Measurements from ENCODE around the gene GRAP2. TPM values are rescaled to one million over a fixed set of nuclear protein-coding genes. Genes with fewer than 3 reads are reported as not detected.

GRAP2 gene
- total and polyA plus RNA-seq, 10 of the 15 experiments (the other 5 are each of a cell fraction or from before 2014, with no cell fraction given): 3.3 to 79.1 (median 59.6) TPM

DNA sequence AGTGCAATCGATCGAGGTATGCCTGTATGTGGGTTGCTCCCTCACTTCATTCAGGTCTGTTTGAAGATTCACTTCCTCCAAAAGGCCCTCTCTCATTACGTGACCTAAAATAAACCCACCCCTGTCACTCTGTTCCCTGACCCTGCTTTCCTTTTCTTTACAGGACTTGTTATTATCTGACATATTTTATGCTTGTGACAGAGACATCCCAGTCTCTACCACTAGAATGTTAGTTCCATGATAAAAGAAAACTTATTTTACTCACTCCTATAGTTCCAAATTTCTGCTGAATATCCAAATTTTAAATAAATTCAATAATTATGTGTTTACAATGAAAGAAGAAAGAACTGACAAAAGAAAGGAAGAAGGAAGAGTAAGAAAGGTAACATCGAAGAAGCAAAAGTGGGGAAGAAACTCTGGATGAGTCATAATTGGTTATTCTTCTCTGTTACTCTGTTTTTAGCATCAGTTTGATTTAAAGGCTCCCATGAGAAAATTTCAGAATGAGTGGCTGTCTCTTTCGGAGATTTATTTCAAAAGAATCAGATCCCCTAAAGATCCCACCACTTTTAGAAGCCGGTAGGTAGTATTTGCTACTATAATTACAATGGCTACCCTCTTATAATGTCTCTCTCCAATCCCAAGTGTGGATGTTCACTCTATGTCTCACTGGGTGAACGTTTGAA, 40.8 kb upstream of the GRAP2 start:
- in situ Hi-C loops (cut with MboI) (no loop called here), intact Hi-C loops (cut with micrococcal nuclease; ENCODE audit: unreplicated experiment) (loop anchor here (1.0 to 2.0 kb wide), 2 partner anchors 39 to 51 kb away; no protein-coding TSS in a partner anchor)
- RAD21 ChIA-PET (ENCODE audit: unreplicated experiment): interaction anchor here (1.1 to 2.2 kb wide), 3 partner anchors 12 to 49 kb away, joined by 3 to 10 read pairs (median 5); no protein-coding TSS in a partner anchor
- 19% methylated on average over 7 of the region's 7 CpGs for WGBS (ENCODE audit: insufficient coverage, insufficient replicate concordance, low lambda C conversion rate, missing lambda C conversion rate)
- Histone ChIP-seq H3K4me1 (ENCODE audit: control insufficient read depth, insufficient read depth, low read length) (peaks cover 19% of the 10 kb centered on the region), H3K79me2 (ENCODE audit: control insufficient read depth, insufficient read depth, low read length) (no peaks in the 10 kb centered on the region), H4K20me1 (ENCODE audit: control insufficient read depth, insufficient read depth) (no peaks in the 10 kb centered on the region), H2AFZ (ENCODE audit: control insufficient read depth, low read depth, low read length) (peak overlapping the region; percentile 67), H3K4me2 (ENCODE audit: control insufficient read depth, insufficient read depth) (peak overlapping the region; percentile 66), H3K9ac (ENCODE audit: control insufficient read depth, insufficient read depth, low read length) (peak overlapping the region; percentile 35; the same call in 1 of the 2 replicates), H3K27ac (ENCODE audit: control insufficient read depth, insufficient read depth) (peak overlapping the region; percentile 85), H3K9me3 (replicated peaks; ENCODE audit: control insufficient read depth, insufficient read depth, low read length) (no peaks in the 10 kb centered on the region; the same call in 1 of the 3 replicates), H3K27me3 (replicated peaks in 1 of 2; ENCODE audit: control insufficient read depth in 2 of 2, insufficient read depth in 2 of 2, low read length in 1 of 2) (no peaks in the 10 kb centered on the region), H3K4me3 (peak overlapping the region; percentile 44; the same call in 1 of the 2 replicates), H3K36me3 (ENCODE audit: control insufficient read depth in 2 of 2, insufficient read depth in 2 of 2, low read length in 1 of 2) (no peaks in the 10 kb centered on the region)
- ATAC-seq (peak; percentile 91), DNase-seq (ENCODE audit: low read depth, low spot score) (peak; percentile 73), FAIRE-seq (peak; percentile 94)
- no TSS peak for BruUV-seq (replicated peaks)
- SMC1A ChIA-PET (ENCODE audit: uncharacterized antibody, unreplicated experiment): interaction anchor here (0.6 to 1.8 kb wide), 10 partner anchors 12 to 102 kb away, joined by 3 to 14 read pairs (median 3); no protein-coding TSS in a partner anchor
- CTCF ChIA-PET: interaction anchor here (1.0 to 2.2 kb wide), 2 partner anchors 12 to 36 kb away, joined by 4 to 7 read pairs; no protein-coding TSS in a partner anchor
- POLR2A ChIA-PET: interaction anchor here (1.3 to 1.6 kb wide), 2 partner anchors 11 to 49 kb away, joined by 3 to 4 read pairs; no protein-coding TSS in a partner anchor
- peak; percentile 55; the same call in 1 of the 2 replicates for TF ChIP-seq CBFB (IDR thresholded peaks at IDR 0.05; ENCODE audit: low read depth)
- TF ChIP-seq NBN (IDR thresholded peaks at IDR 0.05): 0 out of 2 replicates have a peak, but pooled peaks have one; percentile 40
- no peak for TF ChIP-seq EZH2 (IDR thresholded peaks at IDR 0.05; ENCODE audit: borderline replicate concordance, control insufficient read depth, low read depth, low read length)
- TF ChIP-seq MTA2 (IDR thresholded peaks at IDR 0.05; ENCODE audit: low read depth): peak; percentile 76
- peak; percentile 75; the same call in 1 of the 2 replicates for TF ChIP-seq MTA3 (IDR thresholded peaks at IDR 0.05; ENCODE audit: borderline replicate concordance, low read length)
- no peak for TF ChIP-seq BACH1 (IDR thresholded peaks at IDR 0.05; ENCODE audit: borderline replicate concordance)
- TF ChIP-seq GATAD2B (conservative IDR thresholded peaks at IDR 0.05; ENCODE audit: low read depth): no peak
- TF ChIP-seq JUND (IDR thresholded peaks at IDR 0.05; ENCODE audit: low read depth, low read length): peak; percentile 56; the same call in 1 of the 2 replicates
- TF ChIP-seq NR2F1 (conservative IDR thresholded peaks at IDR 0.05): no peak
- TF ChIP-seq RFX5 (IDR thresholded peaks at IDR 0.05; ENCODE audit: low read depth, low read length): no peak
- no peak for TF ChIP-seq HDAC2 (IDR thresholded peaks at IDR 0.05)
- 0 out of 2 replicates have a peak, but pooled peaks have one; percentile 35 for TF ChIP-seq RELB (IDR thresholded peaks at IDR 0.05; ENCODE audit: low read depth)
- 0 out of 2 replicates have a peak, but pooled peaks have one; percentile 15 for TF ChIP-seq CREB1 (IDR thresholded peaks at IDR 0.05; ENCODE audit: low read depth)
- TF ChIP-seq TAF1 (IDR thresholded peaks at IDR 0.05; ENCODE audit: borderline replicate concordance, low read depth, low read length): no peak
- 0 out of 2 replicates have a peak, but pooled peaks have one; percentile 12 for TF ChIP-seq CREM (IDR thresholded peaks at IDR 0.05; ENCODE audit: low read depth)
- no peak for TF ChIP-seq SREBF2 (IDR thresholded peaks at IDR 0.05; ENCODE audit: low read length)
- no peak for TF ChIP-seq TARDBP (IDR thresholded peaks at IDR 0.05; ENCODE audit: borderline replicate concordance)
- no peak for TF ChIP-seq HDGF (IDR thresholded peaks at IDR 0.05)
- peak; percentile 69; the same call in 1 of the 2 replicates for TF ChIP-seq IRF4 (IDR thresholded peaks at IDR 0.05; ENCODE audit: low read depth, low read length)
- TF ChIP-seq MEF2A (IDR thresholded peaks at IDR 0.05; ENCODE audit: insufficient read depth, low read depth, low read length): peak; percentile 94
- TF ChIP-seq NFIC (IDR thresholded peaks at IDR 0.05; ENCODE audit: low read depth, low read length): peak; percentile 97
- peak; percentile 67 for TF ChIP-seq BCL11A (IDR thresholded peaks at IDR 0.05; ENCODE audit: low read depth, low read length)
- no peak for TF ChIP-seq TCF12 (IDR thresholded peaks at IDR 0.05; ENCODE audit: low read depth, low read length)
- peak; percentile 68; the same call in 1 of the 2 replicates for TF ChIP-seq ATF7 (IDR thresholded peaks at IDR 0.05; ENCODE audit: low read depth)
- TF ChIP-seq STAT1 (conservative IDR thresholded peaks at IDR 0.05): no peak
- no peak for TF ChIP-seq NFXL1 (IDR thresholded peaks at IDR 0.05; ENCODE audit: borderline replicate concordance)
- TF ChIP-seq PML (IDR thresholded peaks at IDR 0.05; ENCODE audit: low read length): peak; percentile 19; the same call in 1 of the 2 replicates
